HG02642 (cell line): ENCODE results near the gene ADGRD1.
"Not testable (repeated sequence)": the region's sequence is repeated elsewhere in the genome, so short reads cannot be mapped to it uniquely, and the experiment has no call there.

Source experiments
- ATAC-seq: cut with Tn5 transposase; IDR thresholded peaks from one replicate; pipeline ENCODE4 v1.9.1; 2021; ENCODE audit warnings: mild to moderate bottlenecking; ENCODE audit not compliant: unreplicated experiment, poor library complexity

ADGRD1 gene

DNA sequence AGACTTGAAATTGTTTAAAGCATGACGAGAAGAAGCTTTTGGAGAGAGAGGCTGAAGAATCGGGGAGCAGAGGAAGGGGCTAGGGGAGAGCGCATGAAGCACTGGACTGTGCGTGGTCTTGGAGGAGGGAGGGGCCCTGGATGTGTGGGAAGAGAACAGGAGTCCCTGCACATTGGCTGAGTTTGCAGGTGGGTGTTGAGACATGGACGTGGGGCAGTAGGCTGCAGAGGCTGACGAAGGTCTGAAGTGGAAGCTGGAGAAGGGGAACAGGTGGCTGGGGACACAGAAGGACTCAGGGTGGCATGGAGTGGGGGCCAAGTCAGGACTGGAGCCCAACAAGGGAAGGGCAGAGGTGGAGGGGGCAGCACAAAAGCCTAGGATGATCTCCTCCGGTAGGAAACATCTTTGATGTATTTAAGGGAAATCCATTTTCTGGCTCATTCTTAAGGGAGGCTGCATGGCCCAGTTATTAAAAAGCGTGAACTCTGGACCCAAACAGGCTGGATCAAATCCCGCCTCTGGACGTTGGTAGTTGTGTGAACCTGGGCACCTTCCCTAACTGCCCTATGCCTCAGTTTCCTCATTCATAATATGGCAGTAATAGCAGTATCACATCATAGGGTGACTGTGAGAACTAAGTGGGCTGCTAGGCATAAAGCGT lies 29.0 kb downstream of the ADGRD1 start:
- ATAC-seq, result no peak

DNA sequence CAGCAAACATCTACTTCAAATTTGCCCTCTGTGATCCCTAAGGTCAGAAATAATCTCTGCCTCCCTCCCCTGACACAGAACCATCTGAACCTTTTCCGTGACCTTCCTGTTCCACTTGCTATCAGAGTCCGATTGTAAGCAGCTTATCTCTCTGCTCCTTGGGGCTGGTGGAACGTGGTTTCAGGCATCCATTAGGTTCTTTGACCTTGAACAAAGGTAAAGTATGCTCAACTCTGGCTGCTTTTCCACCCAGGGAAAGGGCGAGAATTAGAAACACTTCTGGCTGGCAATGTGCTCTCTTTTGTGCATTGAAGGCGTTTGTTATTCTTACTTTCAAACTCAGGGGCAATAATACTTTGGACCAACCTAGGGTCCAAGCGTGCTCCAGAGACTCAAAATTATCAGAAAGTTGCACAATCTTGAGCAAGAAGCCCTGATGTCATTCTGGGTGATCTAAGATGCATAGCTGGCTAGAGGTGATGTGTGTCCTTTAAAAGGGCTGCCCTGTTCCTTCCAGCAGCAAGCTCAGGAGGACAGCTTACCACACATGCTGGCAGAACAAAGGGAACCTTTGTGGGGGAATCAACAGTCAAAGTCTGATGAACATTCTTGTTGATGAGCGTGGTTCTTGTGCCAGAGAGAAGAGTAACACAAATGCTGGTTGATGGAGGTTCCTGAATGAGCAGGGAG lies 29.8 kb downstream of the ADGRD1 start:
- no peak for ATAC-seq

DNA sequence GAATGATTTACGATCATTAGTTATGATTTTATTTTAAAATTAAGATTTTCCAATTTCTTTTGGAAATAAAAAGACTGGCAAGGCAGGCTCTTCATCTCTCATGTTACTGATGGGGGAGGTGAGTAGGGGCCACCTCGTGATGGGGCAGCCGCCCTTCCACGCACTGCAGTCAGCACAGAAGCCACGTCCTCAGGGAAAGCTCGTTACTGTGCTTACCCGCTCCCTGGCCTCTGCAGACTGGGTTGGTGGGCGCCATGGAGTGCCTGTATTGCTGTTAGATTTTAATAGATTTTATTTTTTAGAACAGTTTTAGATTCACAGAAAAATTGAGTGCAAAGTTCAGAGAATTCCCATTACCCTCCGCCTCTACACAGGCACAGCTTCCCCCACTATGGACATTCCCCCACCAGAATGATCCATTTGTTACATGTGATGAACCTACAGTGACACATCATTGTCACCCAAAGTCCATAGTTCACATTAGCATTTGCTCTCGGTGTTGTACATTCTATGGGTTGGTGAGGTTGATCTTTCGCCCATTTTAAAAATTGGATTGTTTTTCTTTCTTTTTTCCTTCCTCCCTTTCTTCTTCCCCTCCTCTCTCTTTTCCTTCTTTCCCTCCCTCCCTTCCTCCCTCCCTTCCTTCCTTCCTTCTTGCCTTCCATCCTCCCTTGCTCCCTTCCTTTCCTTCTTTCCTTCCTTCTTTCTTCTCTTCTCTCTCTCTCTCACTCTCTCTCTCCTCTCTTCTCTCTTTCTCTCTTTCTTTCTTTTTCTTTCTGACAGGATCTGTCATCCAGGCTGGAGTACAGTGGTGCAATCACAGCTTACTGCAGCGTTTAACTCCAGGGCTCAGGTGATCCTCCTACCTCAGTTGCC lies 30.7 kb downstream of the ADGRD1 start:
- no peak for ATAC-seq

DNA sequence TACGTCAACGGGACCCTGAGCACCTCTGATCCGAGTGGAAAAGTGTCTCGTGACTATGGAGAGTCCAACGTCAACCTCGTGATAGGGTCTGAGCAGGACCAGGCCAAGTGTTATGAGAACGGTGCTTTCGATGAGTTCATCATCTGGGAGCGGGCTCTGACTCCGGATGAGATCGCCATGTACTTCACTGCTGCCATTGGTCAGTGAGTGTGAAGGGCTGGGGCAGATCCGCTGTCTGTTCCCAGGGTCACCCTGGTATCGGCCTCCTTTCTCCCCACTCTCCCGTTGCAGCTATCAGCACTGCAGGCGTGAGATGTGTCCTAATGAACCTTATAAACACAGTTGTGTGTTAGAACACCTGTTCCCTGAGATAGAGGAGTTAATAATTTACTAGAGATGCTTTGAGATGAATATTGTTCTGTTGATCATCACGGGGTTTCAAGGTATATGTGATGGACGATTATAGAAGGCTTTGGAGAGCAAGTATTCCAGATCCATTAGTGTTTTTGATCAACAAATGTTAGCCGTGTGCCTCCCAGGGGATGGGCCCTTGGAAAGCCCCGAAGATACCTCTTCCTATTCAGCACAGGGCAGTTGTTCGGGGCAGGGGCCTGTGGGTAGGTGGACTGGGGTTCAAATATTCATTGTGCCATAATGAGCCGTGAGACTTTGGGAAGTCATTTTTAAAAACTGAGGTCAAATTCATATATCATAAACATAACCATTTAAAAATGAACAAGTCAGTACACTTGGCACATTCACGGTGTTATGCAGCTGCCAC lies 33.6 kb downstream of the ADGRD1 start:
- ATAC-seq, result no peak

DNA sequence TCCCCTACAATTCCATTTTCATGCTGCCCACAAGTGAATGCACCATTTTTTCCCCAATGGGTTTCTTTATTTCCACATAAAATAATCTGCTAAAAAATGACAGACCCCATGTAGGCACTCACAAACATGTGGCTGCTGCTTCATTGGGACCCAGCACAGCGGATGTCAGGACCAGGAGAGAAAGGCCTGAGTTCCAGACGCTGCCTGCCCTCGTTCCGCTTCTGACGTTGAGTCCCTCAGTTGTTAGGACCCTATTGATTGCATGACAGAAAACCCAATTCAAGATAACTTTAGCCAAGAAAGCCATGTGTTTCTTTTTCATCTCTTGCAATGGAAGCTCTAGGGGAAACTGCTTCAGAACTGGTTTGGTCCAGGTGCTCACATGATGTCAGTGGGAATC lies 34.6 kb downstream of the ADGRD1 start:
- no peak for ATAC-seq

- ATAC-seq, result no peak
These were observed 35.0 kb downstream of the ADGRD1 start for GRCh38 chr12:130988751-130989150.

GRCh38 chr12:130989391-130989790 lies 35.7 kb downstream of the ADGRD1 start:
- no peak for ATAC-seq

DNA sequence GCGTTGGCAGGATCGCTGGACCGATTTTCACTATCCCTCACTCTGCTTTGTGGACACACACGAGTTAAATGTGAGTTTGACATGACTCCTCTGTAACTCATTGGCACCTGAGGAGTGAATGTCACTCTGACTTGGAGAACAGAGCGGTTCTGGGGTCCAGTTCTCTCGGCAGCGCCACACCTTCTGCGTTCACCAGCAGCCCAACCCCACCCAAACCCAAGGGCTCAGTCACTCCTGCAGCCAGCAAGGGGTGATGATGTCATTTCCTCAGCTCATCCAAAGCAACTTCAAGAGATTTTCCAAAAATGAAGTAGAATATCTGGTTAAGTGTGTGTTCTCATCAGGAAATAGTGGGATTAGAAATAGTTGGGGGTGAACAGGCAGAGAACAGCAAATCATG lies 36.3 kb downstream of the ADGRD1 start:
- no peak for ATAC-seq

- ATAC-seq, result no peak
These were observed 38.7 kb downstream of the ADGRD1 start for GRCh38 chr12:130992448-130992847.

GRCh38 chr12:130992979-130993538 lies 39.4 kb downstream of the ADGRD1 start:
- ATAC-seq, result no peak

- no peak for ATAC-seq
These were observed 40.3 kb downstream of the ADGRD1 start for GRCh38 chr12:130993759-130994670.

- ATAC-seq, result no peak
These were observed 41.2 kb downstream of the ADGRD1 start for GRCh38 chr12:130994821-130995375.

GRCh38 chr12:130995386-130995969 lies 41.8 kb downstream of the ADGRD1 start:
- ATAC-seq, result not testable (repeated sequence)

DNA sequence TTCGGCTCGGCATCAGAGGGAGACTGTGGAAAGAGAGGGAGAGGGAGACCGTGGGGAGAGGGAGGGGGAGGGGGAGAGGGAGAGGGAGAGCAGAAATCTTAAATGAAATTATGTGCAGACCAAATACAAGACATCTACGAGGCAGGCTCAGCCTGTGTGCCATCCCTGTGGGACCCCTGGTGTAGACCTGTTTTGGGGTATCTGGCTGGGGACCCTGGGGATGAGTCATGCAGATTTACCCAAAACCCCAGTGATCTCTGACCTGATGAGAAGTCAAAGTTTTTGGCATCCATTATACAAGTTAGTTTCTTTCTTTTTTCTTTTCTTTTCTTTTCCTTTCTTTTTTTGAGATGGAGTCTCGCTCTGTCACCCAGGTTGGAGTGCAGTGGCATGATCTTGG lies 44.4 kb downstream of the ADGRD1 start:
- no peak for ATAC-seq

DNA sequence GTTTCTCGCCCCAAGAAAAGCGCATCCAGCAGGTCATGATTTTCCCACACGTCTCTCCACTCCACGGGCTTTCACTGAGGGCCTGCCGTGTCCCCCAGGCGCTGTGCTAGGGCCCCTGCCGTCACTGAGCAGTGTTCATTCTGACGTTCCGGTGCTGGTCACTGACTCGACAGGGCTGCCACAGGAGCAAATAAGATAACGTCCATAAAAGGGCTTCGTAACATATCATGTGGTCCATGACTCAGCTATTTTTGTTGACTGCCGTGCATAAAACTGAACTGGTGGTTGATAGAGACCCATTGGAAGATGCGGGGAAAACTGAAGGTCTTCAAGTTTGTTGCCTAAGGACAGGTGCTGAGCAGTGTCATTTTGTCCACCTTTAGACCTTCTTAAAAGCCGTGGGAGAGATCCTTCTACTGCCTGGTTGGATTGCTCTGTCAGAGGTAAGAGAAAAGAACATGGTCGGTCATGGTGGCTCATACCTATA lies 46.3 kb downstream of the ADGRD1 start:
- no peak for ATAC-seq

DNA sequence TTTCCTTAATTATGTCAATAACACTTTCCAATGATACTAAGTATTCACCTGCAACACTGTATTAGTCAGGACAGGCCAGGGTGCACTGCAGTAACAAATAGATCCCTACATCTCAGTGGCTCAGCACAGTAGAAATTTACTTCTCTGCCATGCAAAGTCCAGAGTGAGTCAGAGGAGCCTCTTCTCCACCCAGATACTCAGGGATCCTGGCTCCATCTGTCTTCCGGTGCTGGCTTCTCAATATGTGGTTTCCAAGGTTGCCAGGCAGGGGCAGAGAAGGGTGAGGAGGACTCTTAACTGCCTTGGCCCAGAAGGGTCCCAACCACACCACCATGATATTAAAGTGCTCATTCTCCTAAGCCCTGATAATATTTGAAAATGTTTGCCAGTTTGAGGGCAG lies 47.8 kb downstream of the ADGRD1 start:
- no peak for ATAC-seq

DNA sequence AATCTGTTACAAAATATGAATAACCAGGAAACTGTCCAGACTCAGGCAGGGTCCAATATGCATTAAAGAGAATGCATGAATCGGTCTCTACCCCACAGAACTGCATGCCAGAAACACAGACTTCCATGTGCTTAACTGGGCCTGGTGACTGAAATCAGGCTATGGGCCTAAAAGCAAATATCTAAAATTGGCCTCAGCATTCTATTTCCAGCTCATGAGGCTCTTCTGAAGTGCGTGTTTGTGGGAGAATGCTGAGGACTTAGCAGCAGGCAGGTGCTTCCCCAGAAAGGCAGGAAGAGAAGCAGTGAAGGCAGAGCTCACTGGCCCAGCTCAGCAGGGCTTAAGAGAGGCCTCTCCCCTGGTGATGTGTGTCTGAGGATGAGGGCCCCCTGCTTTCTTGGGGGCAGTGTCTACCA lies 48.5 kb downstream of the ADGRD1 start:
- no peak for ATAC-seq

DNA sequence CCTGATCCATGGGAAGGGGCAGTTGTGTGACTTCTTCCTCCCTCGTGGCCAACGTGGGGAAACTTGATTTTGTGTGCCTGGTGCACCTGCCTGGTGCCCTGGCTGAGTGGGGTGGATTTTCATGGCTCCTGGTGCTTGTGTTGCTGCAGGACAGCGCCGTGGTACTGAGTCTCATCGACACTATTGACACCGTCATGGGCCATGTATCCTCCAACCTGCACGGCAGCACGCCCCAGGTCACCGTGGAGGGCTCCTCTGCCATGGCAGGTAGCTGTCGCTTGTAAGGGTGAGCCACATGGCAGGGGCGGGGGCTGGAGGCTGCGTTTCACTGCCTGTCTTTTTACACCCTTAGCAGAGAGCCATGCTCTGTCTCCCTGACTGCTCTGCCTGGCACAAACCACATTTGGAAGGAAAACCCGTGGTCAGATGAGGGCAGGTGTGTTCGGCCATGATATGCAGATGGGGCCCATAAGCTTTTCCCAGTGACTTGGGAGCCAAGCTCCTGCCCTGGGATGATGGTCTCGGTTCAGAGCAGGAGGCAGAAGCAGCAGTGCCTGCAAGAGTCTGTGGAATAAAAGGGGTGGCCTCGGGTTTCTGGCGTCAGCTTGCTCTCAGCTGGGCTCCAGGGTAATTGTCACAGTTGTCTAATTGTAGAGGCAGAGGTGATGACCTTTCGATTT lies 49.5 kb downstream of the ADGRD1 start:
- no peak for ATAC-seq
